Tibial artery (tissue), 4 donors: Measurements from ENCODE around the gene MTHFD1L.

Experiments
- DNase-seq, 2 donors: peaks; one replicate each; pipeline ENCODE4 v3.0.0-alpha.2; 2019
- H3K27ac ChIP-seq, 2 donors: fragments of 200-600 bp; sonication (generic) in 1 of 2; 1 replicate in 1 of 2; 2 replicates in 1 of 2; pipeline ENCODE4 v1.5.1; 2018 to 2019; ENCODE audit warnings: mild to moderate bottlenecking in 1 of 2
- H3K27me3 ChIP-seq, 2 donors: fragments of 200-600 bp; sonication (generic) in 1 of 2; one replicate each; pipeline versions ENCODE4 v1.5.1 to v1.6.0; 2016 to 2019
- H3K36me3 ChIP-seq, 3 donors: fragments of 200-600 bp; sonication (generic) in 2 of 3; one replicate each; pipeline ENCODE4 v1.5.1; 2016 to 2019; ENCODE audit warnings: mild to moderate bottlenecking in 2 of 3
- H3K4me1 ChIP-seq, 4 donors: fragments of 200-600 bp; sonication (generic) in 2 of 4; 1 replicate in 3 of 4; 2 replicates in 1 of 4; pipeline ENCODE4 v1.5.1; 2016 to 2019
- H3K4me3 ChIP-seq, 2 donors: fragments of 200-600 bp; sonication (generic) in 1 of 2; 1 replicate in 1 of 2; 2 replicates in 1 of 2; pipeline ENCODE4 v1.5.1; 2018 to 2019; ENCODE audit warnings: mild to moderate bottlenecking in 2 of 2
- H3K9me3 ChIP-seq, 3 donors: fragments of 200-600 bp; sonication (generic) in 1 of 3; one replicate each; pipeline ENCODE4 v1.5.1; 2016 to 2019
- CTCF ChIP-seq, 2 experiments: fragments of 200-600 bp in 1 of 2; fragments of 450-650 bp in 1 of 2; IDR thresholded peaks; one replicate each; pipeline ENCODE4 v1.5.1; 2017 to 2019; ENCODE audit warnings: antibody characterized with exemption in 2 of 2, mild to moderate bottlenecking in 1 of 2, moderate library complexity in 1 of 2
- intact Hi-C: fragments of 100-400 bp; cut with DNase I; formaldehyde crosslinking; loops from one replicate; pipeline ENCODE4 v1.15.0; 2023; ENCODE audit warnings: low total_unique reads

Gene MTHFD1L

GRCh38 chr6:150874179-150874578 lies 8.7 kb downstream of the MTHFD1L start:
- DNase-seq, result no peak
- Histone ChIP-seq H3K27ac (peak overlapping the region; percentile 5 to 82), H3K9me3 (no peaks in the 10 kb centered on the region), H3K4me1 (peaks cover 0 to 39% (median 10%) of the 10 kb centered on the region in 4 donors), H3K27me3 (no peaks in the 10 kb centered on the region), H3K4me3 (no peak overlapping the region), H3K36me3 (no peaks in the 10 kb centered on the region)
- intact Hi-C loops, result loop anchor here (10.0 kb wide), 1 partner anchor 59 kb away; no protein-coding TSS in a partner anchor
- TF ChIP-seq CTCF (IDR thresholded peaks at IDR 0.05), result no peak

- no peaks in the 10 kb centered on the region for H3K36me3 ChIP-seq
- TF ChIP-seq CTCF (IDR thresholded peaks at IDR 0.05), result no peak
- peaks cover 0 to 39% (median 10%) of the 10 kb centered on the region in 4 donors for H3K4me1 ChIP-seq
- no peak for DNase-seq
- H3K4me3 ChIP-seq, result no peak overlapping the region
- no peaks in the 10 kb centered on the region for H3K9me3 ChIP-seq
- H3K27ac ChIP-seq, result peak overlapping the region in 1 of 2 donors; percentile 82
- no peaks in the 10 kb centered on the region for H3K27me3 ChIP-seq
- intact Hi-C loops, result loop anchor here (10.0 kb wide), 1 partner anchor 61 kb away; no protein-coding TSS in a partner anchor
Observed at GRCh38 chr6:150875841-150876240, 10.3 kb downstream of the MTHFD1L start.

- intact Hi-C loops, result loop anchor here (10.0 kb wide), 1 partner anchor 62 kb away; no protein-coding TSS in a partner anchor
- H3K9me3 ChIP-seq, result no peaks in the 10 kb centered on the region
- DNase-seq, result peak; percentile 61 to 91
- H3K36me3 ChIP-seq, result no peaks in the 10 kb centered on the region
- peak overlapping the region; percentile 60 to 82 for H3K27ac ChIP-seq
- TF ChIP-seq CTCF (IDR thresholded peaks at IDR 0.05), result peak; percentile 42 to 43
- peaks cover 0 to 47% (median 12%) of the 10 kb centered on the region in 4 donors for H3K4me1 ChIP-seq
- H3K4me3 ChIP-seq, result no peak overlapping the region
- no peaks in the 10 kb centered on the region for H3K27me3 ChIP-seq
Observed at GRCh38 chr6:150876598-150876997, 11.1 kb downstream of the MTHFD1L start.

GRCh38 chr6:150877928-150878327 lies 12.4 kb downstream of the MTHFD1L start:
- no peak overlapping the region for H3K4me3 ChIP-seq
- no peaks in the 10 kb centered on the region for H3K27me3 ChIP-seq
- H3K9me3 ChIP-seq, result no peaks in the 10 kb centered on the region
- no peak for TF ChIP-seq CTCF (IDR thresholded peaks at IDR 0.05)
- H3K36me3 ChIP-seq, result no peaks in the 10 kb centered on the region
- intact Hi-C loops, result loop anchor here (10.0 kb wide), 1 partner anchor 63 kb away; no protein-coding TSS in a partner anchor
- DNase-seq, result no peak
- H3K27ac ChIP-seq, result peak overlapping the region; percentile 60 to 82
- H3K4me1 ChIP-seq, result peaks cover 0 to 60% (median 22%) of the 10 kb centered on the region in 4 donors

GRCh38 chr6:150878347-150879213 lies 13.1 kb downstream of the MTHFD1L start:
- no peak overlapping the region for H3K4me3 ChIP-seq
- H3K27me3 ChIP-seq, result no peaks in the 10 kb centered on the region
- H3K27ac ChIP-seq, result peak overlapping the region; percentile 60 to 82
- no peaks in the 10 kb centered on the region for H3K36me3 ChIP-seq
- peaks cover 0 to 67% (median 28%) of the 10 kb centered on the region in 4 donors for H3K4me1 ChIP-seq
- TF ChIP-seq CTCF (IDR thresholded peaks at IDR 0.05), result no peak
- intact Hi-C loops, result loop anchor here (10.0 kb wide), 1 partner anchor 64 kb away; no protein-coding TSS in a partner anchor
- H3K9me3 ChIP-seq, result no peaks in the 10 kb centered on the region
- DNase-seq, result no peak
